LHCN-M2 (cell line): ENCODE data around the gene DCTN1. TPM values are rescaled to one million over a fixed set of nuclear protein-coding genes. Genes with fewer than 3 reads are reported as not detected.
A peak's percentile ranks its signal among the peaks of the same experiment; 100 is the strongest.
"Not testable (repeated sequence)": the region's sequence is repeated elsewhere in the genome, so short reads cannot be mapped to it uniquely, and the experiment has no call there.

Source experiments
- DNase-seq: peaks from one replicate; pipeline ENCODE4 v3.0.0-alpha.2; 2012; ENCODE audit warnings: low read depth
- total RNA-seq: library from RNA; depleted of rRNA; stranded (reverse); fragments of >200 nt; gene quantifications from 2 replicates; pipeline ENCODE4 v1.2.3, GENCODE V29; 2014

Gene DCTN1
- total RNA-seq, 1 experiment from 2014 or later = 126 TPM

DNA sequence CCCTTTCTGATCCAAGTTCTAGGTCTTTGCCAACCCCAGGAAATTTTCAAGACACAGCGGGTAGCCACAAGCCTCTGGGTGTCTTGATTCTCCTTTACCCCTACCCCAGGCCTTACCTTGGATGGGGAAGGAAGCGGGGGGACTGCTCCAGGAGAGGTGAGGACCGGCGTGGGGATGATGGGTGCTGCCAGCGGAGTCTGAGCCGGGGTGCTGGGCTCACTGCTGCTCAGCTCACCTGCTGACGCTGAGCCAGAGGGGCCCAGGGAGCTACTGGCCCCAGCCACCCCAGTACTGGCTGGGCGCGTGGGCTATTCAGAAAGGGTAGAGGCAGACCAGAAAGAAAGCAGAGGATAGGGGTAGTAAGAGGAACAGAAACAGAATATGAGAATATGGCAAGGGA lies 8.7 kb downstream of the DCTN1 start:
- no peak for DNase-seq

DNA sequence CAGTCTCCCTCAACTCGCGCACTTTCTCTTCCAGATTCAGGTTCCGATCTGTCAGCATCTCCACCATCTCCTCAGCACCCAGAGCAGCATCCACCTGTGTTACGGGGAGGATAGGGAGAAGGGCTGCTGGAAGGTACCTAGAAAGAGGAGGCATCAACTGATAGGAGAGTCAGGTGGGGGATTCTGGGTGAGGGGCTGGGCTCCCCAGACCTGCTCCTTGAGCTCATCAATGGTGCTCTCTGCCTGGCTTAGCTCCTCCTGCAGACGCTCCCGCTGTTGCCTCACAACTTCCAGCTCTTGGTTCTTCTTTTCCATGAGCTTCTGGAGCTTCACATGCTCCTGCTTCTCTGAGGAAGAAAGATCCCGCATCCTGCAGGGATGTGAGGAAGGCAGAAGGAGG lies 10.1 kb downstream of the DCTN1 start:
- DNase-seq = no peak

GRCh38 chr2:74368499-74368898 lies 11.6 kb downstream of the DCTN1 start:
- no peak for DNase-seq

- no peak for DNase-seq
Measured at GRCh38 chr2:74367789-74368188, 12.3 kb downstream of the DCTN1 start.

GRCh38 chr2:74366036-74366435 lies 14.1 kb downstream of the DCTN1 start:
- DNase-seq = no peak

GRCh38 chr2:74364533-74365505 lies 15.3 kb downstream of the DCTN1 start:
- no peak for DNase-seq

DNA sequence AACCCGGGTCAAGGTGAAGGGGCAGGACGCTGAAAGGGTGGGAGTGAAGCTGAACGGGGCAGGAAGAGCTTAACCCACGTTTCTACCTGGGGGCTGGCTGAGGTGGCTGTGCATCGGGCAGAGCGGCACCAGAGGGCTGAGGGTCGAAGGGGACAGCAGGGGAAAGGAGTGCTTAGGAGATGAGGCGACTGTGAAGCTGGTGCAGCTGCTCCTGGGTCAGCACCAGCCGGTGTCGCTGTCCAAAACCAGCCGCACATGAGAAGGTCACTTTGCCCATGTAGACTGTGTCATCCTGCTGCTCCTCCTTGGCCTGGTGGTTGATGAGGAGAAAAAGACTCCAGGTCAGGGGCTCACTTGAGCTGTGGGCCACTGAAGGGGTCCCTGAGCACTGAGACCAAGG lies 18.8 kb downstream of the DCTN1 start:
- no peak for DNase-seq

GRCh38 chr2:74357627-74358026 lies 22.5 kb downstream of the DCTN1 start:
- DNase-seq = peak; percentile 10

DNA sequence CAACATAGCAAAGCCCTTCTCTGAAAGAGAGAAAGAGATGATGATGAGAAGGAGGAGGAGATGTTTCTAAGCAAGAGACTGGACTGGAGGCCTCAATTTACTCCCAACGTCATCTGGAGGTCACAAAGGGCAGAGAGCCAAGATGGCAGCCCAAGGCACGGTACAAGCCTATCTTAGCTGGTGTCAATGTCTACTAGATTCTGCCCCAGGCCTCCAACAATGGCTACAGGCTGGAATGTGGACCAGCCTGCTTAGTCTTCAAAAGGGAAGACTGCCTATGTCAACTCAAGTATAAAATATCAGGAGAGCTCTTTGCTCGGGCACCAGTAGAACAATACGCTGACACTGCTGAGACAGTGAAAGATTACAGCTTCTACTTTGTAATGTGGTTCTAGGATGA lies 30.2 kb downstream of the DCTN1 start:
- DNase-seq = no peak

- no peak for DNase-seq
Measured at GRCh38 chr2:74347742-74348141, 32.4 kb downstream of the DCTN1 start.

- DNase-seq = no peak
Measured at GRCh38 chr2:74347303-74347702, 32.8 kb downstream of the DCTN1 start.

- no peak for DNase-seq
Measured at GRCh38 chr2:74345272-74345943, 34.7 kb downstream of the DCTN1 start.

- no peak for DNase-seq
Measured at GRCh38 chr2:74343316-74343715, 36.8 kb downstream of the DCTN1 start, which contains the start of gene SLC4A5. Gene SLC4A5 (minus strand): TSS chr2:74343416. CDS start chr2:74315023, 28,393 bp downstream.

DNA sequence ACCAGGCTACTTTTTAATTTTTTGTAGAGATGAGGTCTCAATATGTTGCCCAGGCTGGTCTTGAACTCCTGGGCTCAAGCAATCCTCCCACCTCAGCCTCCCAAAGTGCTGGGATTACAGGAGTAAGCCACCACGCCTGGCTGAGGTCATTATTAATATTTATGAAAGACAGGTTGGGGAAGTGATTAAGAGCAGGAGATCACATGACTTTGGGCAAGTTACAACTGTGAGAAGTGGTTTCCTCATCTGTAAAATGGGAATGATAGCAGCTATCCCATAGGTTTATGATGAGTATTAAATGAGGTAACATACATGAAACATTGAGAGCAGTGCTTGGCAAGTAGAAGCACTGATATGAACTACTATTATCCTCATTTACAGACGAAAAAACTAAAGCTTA lies 43.9 kb downstream of the DCTN1 start:
- DNase-seq = not testable (repeated sequence)

- DNase-seq = peak; percentile 69
Measured at GRCh38 chr2:74334931-74335333, 45.2 kb downstream of the DCTN1 start.

DNA sequence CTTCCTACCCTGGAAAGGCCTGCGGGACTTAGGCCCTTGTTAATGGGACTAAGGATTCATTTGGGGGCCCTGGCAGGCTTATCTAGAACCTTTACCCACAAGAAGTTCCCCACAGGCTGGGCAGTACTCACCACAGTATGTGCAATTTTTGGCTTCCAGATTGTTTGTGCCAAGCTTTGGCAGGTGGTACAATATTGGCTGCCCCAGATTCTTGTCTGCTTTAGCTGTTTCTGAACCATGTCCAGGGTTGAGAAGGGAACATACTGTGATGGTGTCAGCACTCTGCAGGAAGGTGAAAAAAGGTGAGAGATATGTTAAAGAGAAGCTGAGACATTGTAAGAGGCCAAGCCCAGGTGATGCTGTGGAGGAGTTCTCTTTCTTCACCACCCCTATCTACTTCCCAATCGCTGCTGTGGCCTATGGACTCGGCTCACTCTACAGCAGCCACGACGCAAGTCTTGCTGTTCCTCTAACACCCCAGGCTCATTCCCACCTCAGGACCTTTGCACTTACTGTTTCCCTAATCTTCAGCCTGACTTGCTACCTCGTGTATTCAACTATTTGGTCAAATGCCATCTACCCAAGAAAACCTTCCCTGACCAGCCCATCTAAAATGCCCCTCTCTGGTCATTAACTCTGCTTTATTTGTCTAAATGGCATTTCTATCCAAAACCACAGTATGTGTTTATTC lies 46.1 kb downstream of the DCTN1 start:
- DNase-seq = no peak

- DNase-seq = peak; percentile 34
Measured at GRCh38 chr2:74333175-74333574, 46.9 kb downstream of the DCTN1 start.

- DNase-seq = peak; percentile 11
Measured at GRCh38 chr2:74332550-74333174, 47.4 kb downstream of the DCTN1 start.

- DNase-seq = no peak
Measured at GRCh38 chr2:74328573-74328972, 51.5 kb downstream of the DCTN1 start.

GRCh38 chr2:74328074-74328473 lies 52.0 kb downstream of the DCTN1 start:
- no peak for DNase-seq

DNA sequence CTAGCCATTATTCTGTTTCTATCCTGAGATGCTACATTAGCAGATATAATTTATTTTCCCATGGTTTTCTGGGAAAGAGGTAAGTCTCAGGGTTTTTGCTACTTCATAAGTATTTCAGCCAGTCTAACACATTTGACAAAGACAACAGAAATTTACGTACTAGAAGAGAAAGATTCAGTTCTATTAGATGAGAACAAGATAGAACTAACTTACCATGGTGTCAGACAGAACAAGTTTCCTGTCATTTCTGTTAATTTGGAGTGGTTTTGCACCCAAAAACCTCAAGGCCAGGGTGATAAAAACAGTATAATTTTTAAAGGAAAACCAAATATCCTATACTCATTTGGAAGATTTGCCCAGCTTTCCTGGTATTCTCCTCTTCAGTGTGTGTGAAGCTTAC lies 52.5 kb downstream of the DCTN1 start:
- no peak for DNase-seq

DNA sequence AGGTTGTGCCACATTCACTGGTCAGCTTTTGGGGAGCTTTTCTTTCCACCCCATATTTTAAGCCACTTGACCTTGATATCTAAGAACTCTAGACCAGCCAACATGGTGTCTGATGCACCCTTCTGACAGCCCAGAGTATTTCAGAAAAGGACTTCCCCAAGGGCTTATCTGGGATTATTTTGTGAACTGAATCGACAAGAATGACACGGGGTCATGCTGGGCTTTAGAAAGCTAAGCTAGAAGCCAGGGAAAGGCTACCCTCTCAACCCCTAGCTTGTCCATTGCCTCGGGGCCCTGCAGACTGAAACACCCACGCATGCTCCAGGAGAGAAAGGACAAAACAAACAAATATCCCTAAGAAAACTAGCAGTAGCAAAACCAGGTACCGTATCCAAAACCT lies 52.9 kb downstream of the DCTN1 start:
- no peak for DNase-seq
